IPS-20b (cell line): ENCODE measurements around the gene PCBP4.

Experiments
- H3K27ac ChIP-seq: one replicate; pipeline ENCODE4 v1.5.1; 2013; ENCODE audit warnings: low read length
- H3K27me3 ChIP-seq: 2 replicates; pipeline ENCODE4 v1.6.1; 2013; ENCODE audit warnings: mild to moderate bottlenecking, low read length, inconsistent platforms; ENCODE audit not compliant: insufficient read depth
- H3K36me3 ChIP-seq: 2 replicates; pipeline ENCODE4 v1.6.1; 2013; ENCODE audit warnings: low read depth, mild to moderate bottlenecking, inconsistent platforms, low read length, moderate library complexity; ENCODE audit not compliant: insufficient read depth
- H3K4me1 ChIP-seq: 2 replicates; pipeline ENCODE4 v1.6.1; 2013; ENCODE audit warnings: mild to moderate bottlenecking, control low read depth, inconsistent platforms, low read length, moderate library complexity; ENCODE audit not compliant: insufficient read depth
- H3K4me3 ChIP-seq: 2 replicates; pipeline ENCODE4 v1.5.1; 2013; ENCODE audit warnings: mild to moderate bottlenecking, low read length, inconsistent platforms
- H3K9ac ChIP-seq: 2 replicates; pipeline ENCODE4 v1.6.1; 2013; ENCODE audit warnings: low read depth, mild to moderate bottlenecking, inconsistent platforms, low read length, moderate library complexity
- H3K9me3 ChIP-seq: 2 replicates; pipeline ENCODE4 v1.6.1; 2013; ENCODE audit warnings: mild to moderate bottlenecking, low read depth, low read length, inconsistent platforms; ENCODE audit not compliant: insufficient read depth

PCBP4 gene

DNA sequence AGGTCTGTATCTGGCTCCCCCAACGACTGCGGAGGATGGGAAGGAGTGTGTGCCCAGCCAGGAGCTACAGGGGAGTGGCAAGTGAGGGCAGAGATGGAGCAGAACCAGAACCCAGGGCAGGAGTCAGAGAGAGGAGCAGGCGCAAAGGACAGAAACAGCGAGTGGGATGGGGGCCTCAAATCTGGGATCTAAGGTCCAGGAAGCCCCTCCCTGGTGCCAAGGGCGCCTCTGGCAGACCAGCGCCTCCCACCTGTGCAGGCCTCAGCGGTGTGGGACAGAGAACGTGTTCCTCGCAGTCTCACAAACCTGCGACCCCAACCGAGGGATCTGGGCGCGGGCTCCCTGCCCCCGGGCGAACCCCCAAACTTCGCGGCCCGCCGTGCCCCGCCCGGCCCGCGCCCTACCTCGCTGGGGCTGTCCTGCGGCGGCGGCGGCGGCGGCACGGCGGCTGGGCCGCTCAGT is 301 bp downstream of the PCBP4 start:
- Histone ChIP-seq H3K9ac (peak overlapping the region; percentile 27; the same call in 1 of the 2 replicates), H3K27me3 (peaks cover 35% of the 10 kb centered on the region), H3K27ac (no peak overlapping the region), H3K4me3 (peak overlapping the region; percentile 63; the same call in 1 of the 2 replicates), H3K4me1 (peaks cover 21% of the 10 kb centered on the region), H3K36me3 (no peaks in the 10 kb centered on the region), H3K9me3 (no peaks in the 10 kb centered on the region)

DNA sequence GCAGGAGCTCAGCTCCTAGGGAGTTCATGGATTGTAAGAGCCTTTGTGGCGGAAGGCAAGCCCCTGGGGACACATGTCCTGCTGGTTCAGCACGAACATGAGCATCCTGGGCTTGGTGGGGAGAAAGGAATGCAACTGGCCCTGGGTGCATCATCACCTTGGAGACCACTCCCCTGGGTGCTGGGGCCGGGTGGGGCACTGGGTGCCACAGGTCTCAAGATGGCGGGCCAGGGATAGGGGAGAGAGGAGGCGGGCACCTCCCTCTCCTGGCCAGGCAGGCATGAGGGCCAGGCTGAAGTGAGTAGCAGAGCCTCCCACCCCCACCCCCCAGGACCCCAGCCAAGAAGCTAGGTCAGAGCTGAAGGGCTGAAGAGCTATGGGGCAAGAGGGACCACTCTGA is 768 bp downstream of the PCBP4 start:
- Histone ChIP-seq H3K4me1 (peaks cover 21% of the 10 kb centered on the region), H3K27ac (no peak overlapping the region), H3K36me3 (no peaks in the 10 kb centered on the region), H3K9me3 (no peaks in the 10 kb centered on the region), H3K9ac (peak overlapping the region; percentile 27; the same call in 1 of the 2 replicates), H3K4me3 (peak overlapping the region; percentile 63; the same call in 1 of the 2 replicates), H3K27me3 (peaks cover 40% of the 10 kb centered on the region)

GRCh38 chr3:51966016-51966415 is 1.2 kb downstream of the PCBP4 start:
- peaks cover 42% of the 10 kb centered on the region for H3K27me3 ChIP-seq
- no peaks in the 10 kb centered on the region for H3K36me3 ChIP-seq
- peaks cover 21% of the 10 kb centered on the region for H3K4me1 ChIP-seq
- 0 out of 2 replicates have a peak overlapping the region, but pooled peaks have one; percentile 63 for H3K4me3 ChIP-seq
- no peak overlapping the region for H3K27ac ChIP-seq
- no peak overlapping the region for H3K9ac ChIP-seq
- H3K9me3 ChIP-seq: no peaks in the 10 kb centered on the region

GRCh38 chr3:51964521-51964920 is 2.7 kb downstream of the PCBP4 start:
- H3K27me3 ChIP-seq: peaks cover 42% of the 10 kb centered on the region
- no peaks in the 10 kb centered on the region for H3K9me3 ChIP-seq
- no peak overlapping the region for H3K9ac ChIP-seq

GRCh38 chr3:51963951-51964451 is 3.3 kb downstream of the PCBP4 start:
- no peak overlapping the region for H3K4me3 ChIP-seq
- peaks cover 42% of the 10 kb centered on the region for H3K27me3 ChIP-seq

More at GRCh38 chr3:51964521-51964920, 2.7 kb downstream of the PCBP4 start:
- no peaks in the 10 kb centered on the region for H3K36me3 ChIP-seq
- H3K4me1 ChIP-seq: peaks cover 18% of the 10 kb centered on the region
- H3K27ac ChIP-seq: no peak overlapping the region
- no peak overlapping the region for H3K4me3 ChIP-seq

DNA sequence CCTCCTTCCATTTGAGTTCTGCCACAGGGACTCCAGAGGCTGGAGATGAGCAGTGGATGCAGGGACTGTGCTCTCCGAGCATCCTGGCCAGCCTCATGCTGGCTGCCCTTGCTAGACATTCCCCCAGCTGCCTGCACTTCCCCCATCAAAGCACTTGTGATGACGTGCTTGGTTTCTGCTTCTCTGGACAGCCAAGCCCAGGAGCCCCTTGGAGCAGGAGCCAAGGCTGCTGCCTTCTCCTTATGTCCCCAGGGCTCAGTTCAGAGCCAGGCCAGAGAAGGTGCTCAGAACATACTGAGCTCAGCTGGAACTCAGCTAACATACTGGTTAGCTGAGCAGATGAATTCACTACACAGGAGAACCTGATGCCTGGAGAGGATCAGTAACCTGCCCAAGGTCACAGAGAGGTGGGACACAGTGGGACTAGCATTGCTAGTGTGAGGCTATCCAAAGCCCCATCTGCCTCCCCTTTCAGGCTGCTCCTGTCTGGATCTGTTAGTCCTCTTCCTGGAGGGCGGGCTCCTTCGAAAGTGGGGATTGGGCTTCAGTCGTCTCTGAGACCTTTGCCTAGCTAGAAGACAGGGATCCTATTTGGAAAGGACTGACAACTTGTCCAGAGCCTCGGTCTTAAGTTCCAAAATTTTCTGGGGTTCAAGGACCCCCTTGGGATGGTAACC is 4.3 kb downstream of the PCBP4 start:
- Histone ChIP-seq H3K4me1 (peaks cover 6% of the 10 kb centered on the region; the same call in 1 of the 2 replicates), H3K36me3 (no peaks in the 10 kb centered on the region), H3K4me3 (no peak overlapping the region), H3K27me3 (peaks cover 42% of the 10 kb centered on the region), H3K9ac (no peak overlapping the region), H3K9me3 (no peaks in the 10 kb centered on the region), H3K27ac (no peak overlapping the region)

More at GRCh38 chr3:51963951-51964451, 3.3 kb downstream of the PCBP4 start:
- no peaks in the 10 kb centered on the region for H3K9me3 ChIP-seq
- H3K27ac ChIP-seq: no peak overlapping the region
- no peaks in the 10 kb centered on the region for H3K36me3 ChIP-seq
- H3K4me1 ChIP-seq: peaks cover 13% of the 10 kb centered on the region
- no peak overlapping the region for H3K9ac ChIP-seq

DNA sequence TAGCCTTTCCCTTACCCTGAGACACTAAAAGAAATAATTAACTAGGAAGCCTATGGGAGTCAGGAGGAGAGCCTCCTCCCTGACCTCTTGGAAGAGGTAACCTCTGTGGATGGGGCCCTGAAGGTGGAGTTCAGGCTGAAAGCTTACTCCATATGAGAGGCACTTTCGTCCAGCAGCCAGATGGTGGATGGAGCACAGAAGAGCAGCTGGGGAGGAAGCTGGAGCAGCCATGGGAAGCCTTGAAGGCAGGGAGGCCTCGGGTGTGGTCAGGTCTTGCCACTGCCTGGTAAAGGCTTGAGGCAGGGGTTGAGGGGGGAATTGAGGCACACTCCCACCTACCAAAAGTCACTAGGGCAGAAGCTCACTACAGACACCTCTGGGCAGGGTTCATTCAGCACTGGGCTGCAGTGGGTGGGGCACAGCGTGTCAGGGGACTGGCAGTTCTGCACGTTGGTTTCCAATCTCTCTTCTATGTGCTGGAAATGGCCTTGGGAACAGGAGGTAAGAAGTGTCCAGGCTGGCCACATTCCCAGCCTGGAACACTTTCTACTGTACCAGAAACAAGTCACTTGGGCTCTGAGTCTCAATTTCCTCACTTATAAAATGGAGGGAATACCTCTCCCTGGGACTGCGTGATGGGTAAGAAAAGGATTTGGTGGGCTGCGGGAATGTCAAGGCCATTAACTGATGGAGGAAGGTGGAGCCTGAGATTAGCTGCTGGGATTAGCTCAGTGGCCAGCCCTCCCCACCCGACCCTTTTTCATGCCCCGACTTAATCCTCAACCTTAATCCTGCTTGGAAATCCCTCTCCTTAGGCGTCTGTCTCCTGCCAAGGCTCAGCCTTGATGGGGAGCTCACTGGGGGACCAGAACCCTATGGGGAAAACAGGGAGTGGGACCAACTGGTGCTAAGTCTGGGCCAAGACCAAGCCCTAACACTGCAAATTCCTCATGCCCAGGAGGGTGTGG is 5.4 kb downstream of the PCBP4 start:
- peaks cover 47% of the 10 kb centered on the region for H3K27me3 ChIP-seq
- no peak overlapping the region for H3K9ac ChIP-seq
- H3K27ac ChIP-seq: no peak overlapping the region
- H3K9me3 ChIP-seq: no peaks in the 10 kb centered on the region
- peaks cover 6% of the 10 kb centered on the region; the same call in 1 of the 2 replicates for H3K4me1 ChIP-seq
- H3K36me3 ChIP-seq: no peaks in the 10 kb centered on the region
- H3K4me3 ChIP-seq: no peak overlapping the region

GRCh38 chr3:51961011-51961410 is 6.2 kb downstream of the PCBP4 start:
- Histone ChIP-seq H3K27me3 (peaks cover 47% of the 10 kb centered on the region), H3K4me1 (no peaks in the 10 kb centered on the region; the same call in 1 of the 2 replicates), H3K9me3 (no peaks in the 10 kb centered on the region), H3K27ac (no peak overlapping the region), H3K36me3 (no peaks in the 10 kb centered on the region), H3K9ac (no peak overlapping the region), H3K4me3 (no peak overlapping the region)

- Histone ChIP-seq H3K36me3 (no peaks in the 10 kb centered on the region), H3K9ac (no peak overlapping the region), H3K27me3 (peaks cover 47% of the 10 kb centered on the region), H3K9me3 (no peaks in the 10 kb centered on the region), H3K4me1 (no peaks in the 10 kb centered on the region), H3K4me3 (no peak overlapping the region), H3K27ac (no peak overlapping the region)
These were observed 6.9 kb downstream of the PCBP4 start for GRCh38 chr3:51960386-51960785.

DNA sequence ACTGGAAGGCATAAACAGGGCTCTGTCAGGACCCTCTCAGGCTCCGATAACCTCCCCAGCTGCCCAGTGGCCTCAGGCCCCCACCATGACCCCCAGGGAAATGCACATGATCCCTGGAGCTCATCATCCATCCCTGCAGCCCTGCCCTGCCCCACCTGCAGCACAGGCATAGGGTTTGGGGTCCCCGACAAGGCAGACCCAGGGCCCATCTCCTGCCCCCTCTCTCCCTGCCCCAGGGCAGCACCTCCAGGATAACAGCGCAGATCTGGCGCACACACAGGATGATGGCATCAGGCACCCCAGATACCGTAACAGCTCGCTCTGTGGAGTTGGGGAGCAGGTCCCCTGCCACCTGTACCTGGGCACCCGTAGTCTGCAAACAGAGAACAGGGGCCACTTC is 7.6 kb downstream of the PCBP4 start:
- H3K4me1 ChIP-seq: no peaks in the 10 kb centered on the region
- peaks cover 47% of the 10 kb centered on the region for H3K27me3 ChIP-seq
- H3K9me3 ChIP-seq: no peaks in the 10 kb centered on the region
- no peak overlapping the region for H3K4me3 ChIP-seq
- no peaks in the 10 kb centered on the region for H3K36me3 ChIP-seq
- H3K27ac ChIP-seq: no peak overlapping the region
- H3K9ac ChIP-seq: no peak overlapping the region

DNA sequence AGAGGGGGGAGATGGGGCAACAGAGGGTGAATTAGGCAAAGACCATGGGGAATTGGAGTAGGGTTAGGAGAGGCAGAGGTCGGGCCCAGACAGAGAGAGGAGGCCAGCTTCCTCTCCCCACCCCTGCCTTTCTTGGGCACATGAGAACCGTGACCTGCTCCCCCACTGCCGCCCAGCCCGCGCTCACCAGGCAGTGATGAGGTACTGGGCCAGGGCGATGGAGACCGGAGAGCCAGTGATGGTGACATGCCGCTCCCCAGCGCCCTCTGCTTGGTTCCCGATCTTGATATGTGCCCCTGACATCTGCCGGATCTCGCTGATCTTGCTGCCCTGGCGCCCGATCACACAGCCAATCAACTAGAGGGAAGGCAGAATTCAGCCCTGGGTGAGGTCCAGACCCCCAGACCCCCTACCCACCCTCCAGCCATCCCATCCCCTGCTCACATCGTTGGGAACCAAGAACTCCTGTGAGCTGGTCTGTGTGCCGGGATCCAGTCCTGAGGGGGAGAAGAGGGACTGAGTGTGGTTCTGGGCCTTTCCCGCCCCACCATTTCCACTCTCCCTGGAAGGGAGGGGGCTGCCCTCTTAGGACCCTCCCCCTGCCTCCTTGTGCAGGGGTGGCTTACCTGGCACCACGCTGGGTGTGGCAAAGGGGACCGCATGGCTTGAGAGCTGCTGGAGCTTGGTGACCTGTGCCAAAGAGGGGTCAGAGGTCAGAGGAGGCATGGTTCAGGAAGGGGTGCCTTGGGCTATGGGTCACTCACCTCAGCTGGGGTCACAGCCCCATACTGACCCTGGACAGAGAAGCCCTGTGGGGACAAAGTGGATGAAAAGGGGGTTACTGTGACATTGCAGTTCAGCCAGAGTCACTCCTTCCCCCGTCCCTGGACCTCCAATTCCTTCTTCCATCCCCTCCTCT is 8.4 kb downstream of the PCBP4 start:
- Histone ChIP-seq H3K27me3 (peaks cover 55% of the 10 kb centered on the region), H3K36me3 (no peaks in the 10 kb centered on the region), H3K9me3 (no peaks in the 10 kb centered on the region), H3K4me3 (no peak overlapping the region), H3K4me1 (no peaks in the 10 kb centered on the region), H3K27ac (no peak overlapping the region), H3K9ac (no peak overlapping the region)
